GM18502 (cell line): ENCODE measurements around the gene PCCA.

Source experiments
- ATAC-seq: cut with Tn5 transposase; IDR thresholded peaks from one replicate; pipeline ENCODE4 v1.9.1; 2021; ENCODE audit warnings: mild to moderate bottlenecking; ENCODE audit not compliant: unreplicated experiment, poor library complexity

The PCCA gene

GRCh38 chr13:100532090-100532766 is 443.3 kb downstream of the PCCA start:
- ATAC-seq: no peak

DNA sequence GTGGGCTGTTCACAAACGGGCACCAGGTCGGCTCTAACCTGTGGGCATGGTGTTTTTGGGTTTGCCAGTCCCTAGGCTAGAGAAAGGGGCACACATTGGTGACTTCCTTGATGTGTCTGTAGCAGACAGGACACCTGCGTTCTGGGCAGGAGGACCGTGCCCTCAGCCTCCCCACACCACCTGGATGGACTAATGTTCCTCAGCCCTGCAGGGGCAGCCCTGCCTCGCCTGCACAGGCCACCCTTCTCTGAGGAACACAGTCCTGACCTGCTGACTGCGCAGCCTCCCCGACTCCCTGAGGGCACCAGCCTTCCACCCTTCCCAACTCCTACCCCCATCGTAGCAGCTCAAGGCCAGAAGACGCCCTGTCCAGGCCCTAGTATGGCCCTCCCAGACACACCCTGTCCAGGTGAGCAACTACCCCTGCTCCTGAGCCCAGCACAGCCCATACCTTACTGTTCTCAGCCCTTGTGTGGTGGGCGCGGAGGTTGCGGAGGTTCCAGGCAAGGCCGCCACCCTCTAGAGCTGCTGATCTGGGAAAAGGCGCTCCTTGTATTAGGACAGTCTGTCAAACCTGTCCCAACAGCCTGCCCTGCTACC is 444.0 kb downstream of the PCCA start:
- ATAC-seq: no peak

- no peak for ATAC-seq
Measured at GRCh38 chr13:100533588-100534041, 444.7 kb downstream of the PCCA start.

- no peak for ATAC-seq
Measured at GRCh38 chr13:100534147-100534843, 445.4 kb downstream of the PCCA start.

DNA sequence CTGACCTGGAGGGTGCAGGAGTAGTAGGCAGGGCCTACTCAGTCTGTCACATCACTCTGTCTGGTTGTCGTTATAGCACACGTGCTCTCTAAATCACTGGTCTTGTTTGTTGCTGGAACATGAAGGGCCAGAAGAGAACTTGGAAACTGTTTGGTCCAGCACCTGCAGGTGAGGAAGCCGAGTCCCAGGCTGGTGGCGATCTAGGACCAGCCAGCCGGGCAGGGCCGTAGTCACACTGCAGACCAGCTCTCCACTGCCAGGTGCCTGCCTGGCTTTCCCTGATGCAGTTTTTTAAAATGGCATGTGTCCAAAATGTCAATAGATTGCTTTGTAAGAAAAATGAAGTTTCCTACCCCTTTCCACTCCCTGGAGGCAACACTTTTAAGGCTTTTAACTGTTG is 446.0 kb downstream of the PCCA start:
- no peak for ATAC-seq

DNA sequence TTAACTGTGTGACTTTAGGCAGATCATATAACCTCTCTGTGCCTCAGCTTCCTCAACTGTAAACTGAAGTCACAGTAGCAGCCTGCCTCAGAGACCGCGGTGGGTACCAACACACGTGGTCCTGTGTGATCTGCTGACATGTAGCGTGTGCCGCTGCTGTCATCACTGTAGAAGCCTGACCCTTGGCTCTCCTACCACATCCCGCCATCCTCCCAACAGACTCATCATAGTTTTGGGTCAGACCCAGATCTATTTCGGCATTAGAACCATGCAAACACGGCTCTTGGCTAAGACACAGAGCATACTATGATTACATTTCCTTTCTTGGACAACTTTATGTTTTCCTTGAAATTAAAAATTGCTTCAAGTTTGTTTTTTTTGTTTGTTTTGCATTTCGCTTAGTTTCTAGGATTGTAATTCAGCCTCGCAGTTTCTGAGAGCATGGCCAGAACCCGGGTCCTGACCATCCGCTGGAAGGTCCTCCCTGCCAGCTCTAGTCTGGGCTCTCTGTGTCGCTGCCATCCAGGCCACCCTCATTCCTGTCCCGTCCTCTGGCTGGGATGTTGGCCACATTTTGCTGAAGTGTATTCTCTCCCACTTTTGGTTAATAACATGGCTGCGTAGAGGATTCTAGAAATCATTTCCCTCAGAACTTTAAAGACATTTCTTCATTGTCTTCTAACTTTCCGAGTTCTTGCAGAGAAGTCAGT is 446.7 kb downstream of the PCCA start:
- ATAC-seq: no peak

GRCh38 chr13:100536643-100537180 is 447.8 kb downstream of the PCCA start:
- no peak for ATAC-seq

DNA sequence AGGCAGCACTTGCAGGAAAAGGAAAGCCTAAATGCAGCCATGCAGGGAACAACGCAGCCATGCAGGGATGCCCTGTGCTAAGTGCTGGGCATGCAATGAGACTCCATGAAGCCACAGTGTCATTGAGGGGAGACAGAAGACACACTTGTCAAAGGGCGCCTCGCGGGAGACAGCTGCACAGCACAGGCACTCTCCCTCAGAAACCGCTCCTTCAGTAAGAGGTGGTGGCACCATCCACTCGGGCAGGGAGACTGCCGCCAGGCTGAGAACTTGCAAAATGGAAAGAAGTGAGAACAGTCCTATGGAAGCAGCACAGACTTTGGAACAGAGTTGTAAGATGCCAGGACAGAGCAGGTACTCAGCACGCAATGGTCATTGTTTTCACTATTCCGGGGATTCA is 448.6 kb downstream of the PCCA start:
- no peak for ATAC-seq

- no peak for ATAC-seq
Measured at GRCh38 chr13:100537951-100538462, 449.1 kb downstream of the PCCA start.

- no peak for ATAC-seq
Measured at GRCh38 chr13:100540621-100541020, 451.7 kb downstream of the PCCA start.

DNA sequence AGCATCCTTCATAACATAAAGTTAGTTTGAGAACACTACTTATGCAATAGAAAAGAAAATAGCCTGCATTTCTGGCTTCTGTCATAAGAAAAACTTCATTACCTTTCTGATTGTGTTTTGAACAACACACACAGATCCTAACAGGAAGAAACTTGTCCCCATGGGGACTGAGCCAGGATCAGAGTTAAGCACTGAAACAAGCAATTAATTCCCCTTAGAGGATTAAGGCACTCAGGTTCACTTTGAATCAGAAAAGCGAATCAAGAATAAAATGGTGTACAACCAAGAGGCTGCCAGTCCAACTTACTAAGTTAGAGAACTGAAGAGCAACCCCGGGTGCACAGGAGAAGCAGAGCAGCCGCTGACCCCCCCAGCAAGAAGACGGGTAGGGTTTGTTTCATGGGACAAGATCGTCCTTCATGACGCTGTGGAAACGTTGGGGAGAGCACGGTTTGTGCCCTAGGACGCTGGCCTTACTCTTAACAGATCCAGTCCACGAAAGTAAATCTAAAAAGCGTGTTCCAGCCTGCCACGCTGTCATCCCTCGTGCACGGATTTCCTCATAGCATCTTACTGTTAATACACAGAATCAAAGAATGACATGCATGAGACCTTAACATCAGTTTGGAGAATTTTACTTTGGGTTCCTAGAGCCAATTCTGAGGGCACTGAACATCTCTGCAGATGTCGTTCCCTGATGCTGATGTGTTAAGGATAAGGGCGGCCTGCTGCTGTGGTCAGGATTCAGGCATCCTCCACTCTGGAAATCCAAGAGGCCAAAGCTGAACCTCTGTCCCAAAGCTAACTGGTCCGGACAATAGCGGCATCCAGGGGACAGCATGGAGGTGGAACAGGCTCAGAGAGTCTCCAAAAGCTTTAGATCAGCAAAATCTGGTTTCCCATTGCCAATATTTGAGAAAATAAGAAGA is 453.3 kb downstream of the PCCA start:
- ATAC-seq: no peak

GRCh38 chr13:100542826-100543156 is 453.9 kb downstream of the PCCA start:
- ATAC-seq: peak; percentile 95

DNA sequence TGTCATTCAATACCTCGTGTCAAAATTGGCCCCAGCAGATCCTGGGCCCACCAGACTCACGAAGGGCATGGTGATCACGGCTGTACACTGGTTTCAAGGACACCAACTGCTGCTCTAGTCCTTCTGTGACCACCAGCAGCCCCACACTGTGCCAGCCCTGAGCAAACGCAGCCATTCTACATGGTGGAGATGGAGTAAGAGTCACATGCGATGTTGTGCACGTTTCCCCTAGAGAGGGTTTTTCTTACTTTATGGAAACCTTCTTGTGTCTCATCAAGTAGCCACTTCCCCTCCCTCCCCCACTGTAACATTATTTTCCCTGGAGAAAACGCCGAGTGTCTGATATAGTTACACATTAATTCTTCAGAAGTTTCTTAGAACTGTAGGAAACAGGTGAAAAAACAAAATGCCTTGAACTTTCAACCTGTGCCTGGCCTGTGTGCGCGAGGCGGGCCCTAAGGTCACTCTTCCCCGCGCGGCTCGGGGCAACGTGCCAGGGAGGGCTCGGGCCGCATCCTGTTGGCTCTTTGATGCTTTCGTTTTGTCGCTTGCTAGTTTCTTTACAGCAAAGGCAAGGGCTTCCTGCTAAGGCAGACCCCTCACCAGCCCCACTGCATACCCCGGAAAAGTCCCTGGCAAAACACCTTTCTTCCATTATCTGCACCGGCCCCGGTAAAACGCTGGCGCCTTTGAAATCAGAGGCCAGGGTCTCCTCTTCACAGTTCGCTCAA is 455.1 kb downstream of the PCCA start:
- no peak for ATAC-seq

GRCh38 chr13:100544866-100545683 is 456.2 kb downstream of the PCCA start:
- no peak for ATAC-seq

- ATAC-seq: no peak
Measured at GRCh38 chr13:100545684-100546061, 456.8 kb downstream of the PCCA start.

GRCh38 chr13:100546713-100547405 is 458.0 kb downstream of the PCCA start:
- ATAC-seq: no peak

- no peak for ATAC-seq
Measured at GRCh38 chr13:100547791-100548201, 458.9 kb downstream of the PCCA start.

DNA sequence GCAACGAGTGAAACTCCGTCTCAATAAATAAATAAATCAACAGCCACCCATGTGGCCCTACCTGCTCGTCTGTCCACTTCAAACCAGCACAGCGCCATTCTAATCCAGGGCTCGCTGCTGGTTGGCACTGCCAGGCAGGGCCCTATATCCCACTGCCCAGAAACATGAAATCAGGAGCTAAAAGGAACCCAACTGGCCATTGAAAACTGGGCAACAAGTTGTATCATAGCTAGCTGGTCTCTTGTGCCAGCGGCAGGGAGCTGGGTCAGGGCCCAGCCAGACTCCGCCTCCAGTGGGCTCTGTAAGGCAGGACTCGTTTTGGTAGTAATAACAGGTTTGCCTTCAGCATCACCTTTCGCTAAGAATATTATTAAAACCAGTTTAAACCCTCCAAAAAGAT is 460.4 kb downstream of the PCCA start:
- no peak for ATAC-seq
